Loucy (cell line): Measurements from ENCODE around the gene HOXB1.

Experiments used
- H2AFZ ChIP-seq: fragments of 200-600 bp; sonication (generic); 2 replicates; pipeline ENCODE4 v1.6.0; 2016; ENCODE audit warnings: antibody characterized with exemption, mild to moderate bottlenecking, low read length, moderate library complexity
- H3F3A ChIP-seq: fragments of 200-600 bp; 2 replicates; pipeline ENCODE4 v1.6.0; 2016; ENCODE audit warnings: antibody characterized with exemption, low read depth, mild to moderate bottlenecking
- H3K27me3 ChIP-seq: fragments of 200-600 bp; sonication (generic); 2 replicates; pipeline ENCODE4 v1.6.1; 2014; ENCODE audit warnings: low read length, mild to moderate bottlenecking; ENCODE audit not compliant: insufficient read depth, poor library complexity, severe bottlenecking
- H3K36me3 ChIP-seq: fragments of 200-600 bp; sonication (generic); 2 replicates; pipeline ENCODE4 v1.6.1; 2016; ENCODE audit warnings: low read length; ENCODE audit not compliant: insufficient read depth
- H3K4me1 ChIP-seq: fragments of 200-600 bp; sonication (generic); 2 replicates; pipeline ENCODE4 v1.5.1; 2014; ENCODE audit warnings: low read length, mild to moderate bottlenecking; ENCODE audit not compliant: insufficient read depth, poor library complexity, severe bottlenecking
- H3K4me2 ChIP-seq: fragments of 200-600 bp; sonication (generic); 2 replicates; pipeline ENCODE4 v1.6.0; 2014; ENCODE audit warnings: antibody characterized with exemption, low read length, low read depth, mild to moderate bottlenecking; ENCODE audit not compliant: poor library complexity, severe bottlenecking
- H3K4me3 ChIP-seq: fragments of 200-600 bp; sonication (generic); 2 replicates; pipeline ENCODE4 v1.5.1; 2014; ENCODE audit warnings: low read length, mild to moderate bottlenecking, mixed read lengths; ENCODE audit not compliant: poor library complexity, severe bottlenecking
- H3K79me2 ChIP-seq: fragments of 200-600 bp; sonication (generic); 2 replicates; pipeline ENCODE4 v1.6.1; 2014; ENCODE audit warnings: low read length; ENCODE audit not compliant: insufficient read depth
- H3K9ac ChIP-seq: fragments of 200-600 bp; sonication (generic); 2 replicates; pipeline ENCODE4 v1.6.0; 2014; ENCODE audit warnings: mild to moderate bottlenecking, low read depth, low read length, moderate library complexity; ENCODE audit not compliant: poor library complexity, severe bottlenecking
- H3K9me2 ChIP-seq: fragments of 200-600 bp; sonication (generic); replicated peaks from 2 replicates; pipeline ENCODE4 v1.6.1; 2016; ENCODE audit warnings: low read depth, low read length, mixed read lengths
- H3K9me3 ChIP-seq: fragments of 200-600 bp; sonication (generic); 2 replicates; pipeline ENCODE4 v1.6.1; 2014; ENCODE audit warnings: mild to moderate bottlenecking, antibody characterized with exemption, low read length, low read depth; ENCODE audit not compliant: insufficient read depth
- H4K20me1 ChIP-seq: fragments of 200-600 bp; sonication (generic); 2 replicates; pipeline ENCODE4 v1.6.0; 2014; ENCODE audit warnings: antibody characterized with exemption, low read length, mild to moderate bottlenecking; ENCODE audit not compliant: insufficient read depth, poor library complexity, severe bottlenecking
- EZH2phosphoT487 ChIP-seq: fragments of 200-600 bp; IDR thresholded peaks from 2 replicates; pipeline ENCODE4 v1.6.1; 2018; ENCODE audit warnings: antibody characterized with exemption, mild to moderate bottlenecking, moderate library complexity, borderline replicate concordance
- TF ChIP-seq, protein P1 (sequence below): fragments of 200-600 bp; sonication (generic); conservative IDR thresholded peaks from 2 replicates; pipeline ENCODE4 v1.5.1; 2014; ENCODE audit warnings: mild to moderate bottlenecking, antibody characterized with exemption, low read length

Gene HOXB1

GRCh38 chr17:48497103-48497502, 33.7 kb downstream of the HOXB1 start:
- Histone ChIP-seq H3K9ac (no peak overlapping the region), H4K20me1 (no peaks in the 10 kb centered on the region), H2AFZ (no peak overlapping the region), H3K9me2 (no peaks in the 10 kb centered on the region), H3F3A (no peaks in the 10 kb centered on the region), H3K27me3 (no peaks in the 10 kb centered on the region), H3K4me3 (no peak overlapping the region), H3K9me3 (no peaks in the 10 kb centered on the region), H3K79me2 (no peaks in the 10 kb centered on the region), H3K36me3 (no peaks in the 10 kb centered on the region), H3K4me1 (peaks cover 6% of the 10 kb centered on the region), H3K4me2 (no peak overlapping the region)
- TF ChIP-seq, protein P1, sequence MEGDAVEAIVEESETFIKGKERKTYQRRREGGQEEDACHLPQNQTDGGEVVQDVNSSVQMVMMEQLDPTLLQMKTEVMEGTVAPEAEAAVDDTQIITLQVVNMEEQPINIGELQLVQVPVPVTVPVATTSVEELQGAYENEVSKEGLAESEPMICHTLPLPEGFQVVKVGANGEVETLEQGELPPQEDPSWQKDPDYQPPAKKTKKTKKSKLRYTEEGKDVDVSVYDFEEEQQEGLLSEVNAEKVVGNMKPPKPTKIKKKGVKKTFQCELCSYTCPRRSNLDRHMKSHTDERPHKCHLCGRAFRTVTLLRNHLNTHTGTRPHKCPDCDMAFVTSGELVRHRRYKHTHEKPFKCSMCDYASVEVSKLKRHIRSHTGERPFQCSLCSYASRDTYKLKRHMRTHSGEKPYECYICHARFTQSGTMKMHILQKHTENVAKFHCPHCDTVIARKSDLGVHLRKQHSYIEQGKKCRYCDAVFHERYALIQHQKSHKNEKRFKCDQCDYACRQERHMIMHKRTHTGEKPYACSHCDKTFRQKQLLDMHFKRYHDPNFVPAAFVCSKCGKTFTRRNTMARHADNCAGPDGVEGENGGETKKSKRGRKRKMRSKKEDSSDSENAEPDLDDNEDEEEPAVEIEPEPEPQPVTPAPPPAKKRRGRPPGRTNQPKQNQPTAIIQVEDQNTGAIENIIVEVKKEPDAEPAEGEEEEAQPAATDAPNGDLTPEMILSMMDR, result no peak
- no peak for TF ChIP-seq EZH2phosphoT487

- Histone ChIP-seq H3K4me1 (peaks cover 30% of the 10 kb centered on the region), H2AFZ (no peak overlapping the region), H3K9me2 (no peaks in the 10 kb centered on the region), H3K4me3 (no peak overlapping the region), H3K9me3 (no peaks in the 10 kb centered on the region), H3K9ac (no peak overlapping the region), H4K20me1 (no peaks in the 10 kb centered on the region), H3K4me2 (no peak overlapping the region), H3K36me3 (no peaks in the 10 kb centered on the region), H3F3A (peaks cover 5% of the 10 kb centered on the region; the same call in 1 of the 2 replicates), H3K79me2 (no peaks in the 10 kb centered on the region), H3K27me3 (no peaks in the 10 kb centered on the region)
- TF ChIP-seq, protein P1, result no peak
- TF ChIP-seq EZH2phosphoT487, result no peak
These were observed 36.5 kb downstream of the HOXB1 start for GRCh38 chr17:48494335-48494734.

- H3F3A ChIP-seq, result peaks cover 6% of the 10 kb centered on the region; the same call in 1 of the 2 replicates
- peak overlapping the region; percentile 56 for H3K9ac ChIP-seq
- no peaks in the 10 kb centered on the region for H3K9me3 ChIP-seq
- peak overlapping the region; percentile 56; the same call in 1 of the 2 replicates for H2AFZ ChIP-seq
- TF ChIP-seq, protein P1, result peak; percentile 56
- TF ChIP-seq EZH2phosphoT487, result no peak
- no peaks in the 10 kb centered on the region for H3K79me2 ChIP-seq
- no peaks in the 10 kb centered on the region for H3K9me2 ChIP-seq
- H4K20me1 ChIP-seq, result no peaks in the 10 kb centered on the region
- H3K4me3 ChIP-seq, result peak overlapping the region; percentile 61
- H3K4me1 ChIP-seq, result peaks cover 44% of the 10 kb centered on the region
- no peaks in the 10 kb centered on the region for H3K27me3 ChIP-seq
- no peaks in the 10 kb centered on the region for H3K36me3 ChIP-seq
- H3K4me2 ChIP-seq, result peak overlapping the region; percentile 69
These were observed 38.2 kb downstream of the HOXB1 start for GRCh38 chr17:48492401-48493298.
